K562 (cell line): ENCODE measurements around the gene ZBTB20. TPM values are rescaled to one million over a fixed set of nuclear protein-coding genes. Genes with fewer than 3 reads are reported as not detected.

Source experiments
- CEBPB ChIP-seq: fragments of 450-650 bp; IDR thresholded peaks from 2 replicates; pipeline ENCODE4 v1.6.1; 2016; ENCODE audit warnings: missing genetic modification characterization, missing compliant biosample characterization
- FOXM1 ChIP-seq, 2 experiments: fragments of 450-650 bp in 1 of 2; sonication (generic) in 1 of 2; formaldehyde crosslinking in 1 of 2; IDR thresholded peaks; 2 replicates each; pipeline versions ENCODE4 v1.6.1 to v1.9.0; 2017 to 2022; ENCODE audit warnings: low read depth in 2 of 2, mild to moderate bottlenecking in 2 of 2, missing genetic modification reagents in 1 of 2, moderate library complexity in 1 of 2
- HDAC8 ChIP-seq: fragments of 450-650 bp; IDR thresholded peaks from 2 replicates; pipeline ENCODE4 v1.6.1; 2016; ENCODE audit warnings: mild to moderate bottlenecking, missing genetic modification characterization, moderate library complexity, missing compliant biosample characterization
- HES1 ChIP-seq: fragments of 450-650 bp; IDR thresholded peaks from 2 replicates; pipeline ENCODE4 v1.6.1; 2016; ENCODE audit warnings: low read depth, mild to moderate bottlenecking, moderate library complexity
- MLLT1 ChIP-seq, 2 experiments: fragments of 450-650 bp; IDR thresholded peaks; 2 replicates each; pipeline ENCODE4 v1.6.1; 2016
- SAFB2 ChIP-seq: fragments of 200-400 bp; formaldehyde crosslinking; IDR thresholded peaks from 2 replicates; pipeline ENCODE4 v1.6.1; 2018; ENCODE audit warnings: borderline replicate concordance, low read length, low read depth, moderate library complexity; ENCODE audit not compliant: severe bottlenecking
- polyA plus RNA-seq, 8 experiments: library from polyadenylated mRNA; depleted of rRNA in 4 of 8; stranded (reverse) in 5 of 8; unstranded in 3 of 8; fragments of >200 nt; fragmentation: Nextera tagmentation in 2 of 8; fragmentation: Illumina TruSeq in 1 of 8; extraction: Ambion mirVana in 2 of 8; extraction: Trizol in 1 of 8; gene quantifications; 2 replicates each; pipeline versions ENCODE4 v1.2.1 to v1.2.3, GENCODE V29; 2011 to 2014; ENCODE audit warnings: inconsistent platforms in 1 of 8, missing spikeins in 1 of 8
- total RNA-seq, 7 experiments: library from RNA; depleted of rRNA in 6 of 7; stranded (reverse); fragments of >200 nt in 6 of 7; fragmentation: Illumina TruSeq in 2 of 7; extraction: Trizol in 2 of 7; gene quantifications; 2 replicates each; pipeline versions ENCODE4 v1.2.1 to v1.2.3, GENCODE V29; 2011 to 2021; ENCODE audit warnings: low replicate concordance in 1 of 7

ZBTB20 gene
- total and polyA plus RNA-seq, 9 of the 15 experiments (the other 6 are each of a cell fraction or from before 2014, with no cell fraction given), result 0.17 to 1.7 (median 0.45) TPM

- TF ChIP-seq FOXM1 (IDR thresholded peaks at IDR 0.05; ENCODE audit: low read depth) (no peak), FOXM1 (CRISPR knock-in tag; IDR thresholded peaks at IDR 0.05; ENCODE audit: low read depth) (no peak), SAFB2 (no peak), HDAC8 (tag) (no peak), HES1 (no peak), MLLT1 (IDR thresholded peaks at IDR 0.05) (no peak), CEBPB (peak; percentile 25; the same call in 1 of the 2 replicates)
Measured at GRCh38 chr3:114879059-114880031, 267.7 kb downstream of the ZBTB20 start (continued).
